Nephron progenitor cell (in vitro differentiated cells): ENCODE data around the gene ZFAND3.

ENCODE experiments used
- DNase-seq: peaks from one replicate; pipeline ENCODE4 v3.0.0; 2021
- H3K27ac Mint-ChIP-seq: 2 replicates; pipeline ENCODE4 v1.8.0; 2021; ENCODE audit warnings: mild to moderate bottlenecking, moderate library complexity, mixed read lengths
- H3K27me3 Mint-ChIP-seq: 2 replicates; pipeline ENCODE4 v1.8.0; 2021; ENCODE audit warnings: mild to moderate bottlenecking, low read depth, mixed read lengths; ENCODE audit not compliant: poor library complexity
- H3K36me3 Mint-ChIP-seq: 2 replicates; pipeline ENCODE4 v1.8.0; 2021; ENCODE audit warnings: low read depth, mixed read lengths
- H3K4me1 Mint-ChIP-seq: 2 replicates; pipeline ENCODE4 v1.8.0; 2021; ENCODE audit warnings: mixed read lengths
- H3K4me3 Mint-ChIP-seq: 2 replicates; pipeline ENCODE4 v1.8.0; 2021; ENCODE audit warnings: mild to moderate bottlenecking, moderate library complexity, mixed read lengths
- H3K9me3 Mint-ChIP-seq: 2 replicates; pipeline ENCODE4 v1.8.0; 2021; ENCODE audit warnings: mild to moderate bottlenecking, moderate library complexity, mixed read lengths
- CTCF ChIP-seq: fragments of 200-600 bp; sonication (generic); IDR thresholded peaks from 2 replicates; pipeline ENCODE4 v1.5.0; 2021; ENCODE audit warnings: antibody characterized with exemption

ZFAND3 gene

GRCh38 chr6:38064431-38064830 is 244.9 kb downstream of the ZFAND3 start:
- H3K27me3 Mint-ChIP-seq: peaks cover 3% of the 10 kb centered on the region
- H3K4me3 Mint-ChIP-seq: no peak overlapping the region
- peaks cover 6% of the 10 kb centered on the region for H3K4me1 Mint-ChIP-seq
- H3K9me3 Mint-ChIP-seq: no peaks in the 10 kb centered on the region
- no peak overlapping the region for H3K27ac Mint-ChIP-seq
- no peak for TF ChIP-seq CTCF
- peaks cover 30% of the 10 kb centered on the region for H3K36me3 Mint-ChIP-seq
- DNase-seq: no peak

DNA sequence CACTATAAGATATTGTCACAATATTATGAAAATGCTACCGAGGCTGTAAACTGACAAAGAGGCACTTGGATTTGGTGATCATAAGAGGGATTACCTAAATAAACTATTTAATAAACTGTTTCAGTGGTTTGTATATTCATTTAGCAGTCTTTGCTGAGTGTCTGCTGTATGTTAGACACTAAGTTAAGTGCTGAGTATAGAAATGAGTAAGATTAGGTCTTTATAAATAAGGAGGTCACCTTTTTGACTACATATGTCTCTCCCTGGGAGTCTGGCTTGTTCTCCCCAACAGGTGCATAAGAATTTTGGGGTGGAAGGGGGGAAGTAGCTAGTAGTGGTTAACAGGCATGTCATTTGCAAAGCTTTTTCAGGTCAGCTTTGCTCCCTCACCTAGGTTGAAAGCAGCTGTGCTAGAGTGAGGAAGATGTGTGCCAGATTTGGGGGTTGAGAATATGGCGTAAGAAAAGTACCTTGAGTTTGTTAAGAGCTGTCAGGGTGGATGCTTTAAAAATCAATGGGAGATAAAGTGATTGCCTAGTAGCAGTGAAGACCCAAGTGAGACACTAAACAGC is 246.3 kb downstream of the ZFAND3 start:
- Mint-ChIP-seq H3K9me3 (no peaks in the 10 kb centered on the region), H3K27me3 (peaks cover 3% of the 10 kb centered on the region), H3K36me3 (peaks cover 30% of the 10 kb centered on the region), H3K27ac (no peak overlapping the region), H3K4me3 (no peak overlapping the region), H3K4me1 (peaks cover 6% of the 10 kb centered on the region)
- no peak for DNase-seq
- no peak for TF ChIP-seq CTCF

GRCh38 chr6:38067263-38067980 is 247.9 kb downstream of the ZFAND3 start:
- Mint-ChIP-seq H3K27me3 (peaks cover 3% of the 10 kb centered on the region), H3K27ac (peak overlapping the region; percentile 77), H3K36me3 (peaks cover 19% of the 10 kb centered on the region), H3K4me1 (peaks cover 6% of the 10 kb centered on the region), H3K9me3 (no peaks in the 10 kb centered on the region), H3K4me3 (no peak overlapping the region)
- no peak for DNase-seq
- no peak for TF ChIP-seq CTCF

GRCh38 chr6:38068854-38069590 is 249.5 kb downstream of the ZFAND3 start:
- Mint-ChIP-seq H3K36me3 (peaks cover 6% of the 10 kb centered on the region), H3K4me1 (peaks cover 6% of the 10 kb centered on the region), H3K4me3 (no peak overlapping the region), H3K27ac (no peak overlapping the region), H3K27me3 (peaks cover 3% of the 10 kb centered on the region), H3K9me3 (no peaks in the 10 kb centered on the region)
- TF ChIP-seq CTCF: no peak
- no peak for DNase-seq

GRCh38 chr6:38077488-38078030 is 258.0 kb downstream of the ZFAND3 start:
- H3K9me3 Mint-ChIP-seq: no peaks in the 10 kb centered on the region
- H3K27me3 Mint-ChIP-seq: no peaks in the 10 kb centered on the region
- H3K27ac Mint-ChIP-seq: no peak overlapping the region
- H3K4me1 Mint-ChIP-seq: no peaks in the 10 kb centered on the region
- peaks cover 17% of the 10 kb centered on the region for H3K36me3 Mint-ChIP-seq
- H3K4me3 Mint-ChIP-seq: no peak overlapping the region
- TF ChIP-seq CTCF: no peak
- DNase-seq: no peak
